ENCODE measurements around the gene KCNJ2.

KCNJ2 gene

GRCh38 chr17:70206361-70207010, 37.2 kb downstream of the KCNJ2 start:
- no peak for DNase-seq

DNA sequence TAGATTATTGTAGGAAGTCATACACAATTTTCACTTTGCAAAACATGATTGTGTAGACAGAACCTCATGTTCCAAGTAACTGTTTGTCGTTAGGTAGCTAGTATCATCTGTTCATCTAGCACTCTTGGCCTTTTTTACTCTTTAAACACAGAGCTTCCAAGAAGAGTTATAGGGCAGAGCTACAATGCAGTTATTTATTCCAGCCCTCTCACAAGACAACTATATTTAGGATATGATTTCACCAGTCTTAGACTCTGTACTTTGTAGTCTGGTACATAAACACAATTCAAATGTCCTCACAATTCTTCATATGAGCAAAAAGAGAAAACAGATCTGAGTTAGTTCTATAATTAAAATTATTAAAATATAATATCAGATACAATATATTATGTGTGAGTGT, 37.9 kb downstream of the KCNJ2 start:
- DNase-seq: no peak

- DNase-seq: no peak
Observed at GRCh38 chr17:70208080-70208794, 38.9 kb downstream of the KCNJ2 start.

- DNase-seq: no peak
Observed at GRCh38 chr17:70208825-70209555, 39.7 kb downstream of the KCNJ2 start.

DNA sequence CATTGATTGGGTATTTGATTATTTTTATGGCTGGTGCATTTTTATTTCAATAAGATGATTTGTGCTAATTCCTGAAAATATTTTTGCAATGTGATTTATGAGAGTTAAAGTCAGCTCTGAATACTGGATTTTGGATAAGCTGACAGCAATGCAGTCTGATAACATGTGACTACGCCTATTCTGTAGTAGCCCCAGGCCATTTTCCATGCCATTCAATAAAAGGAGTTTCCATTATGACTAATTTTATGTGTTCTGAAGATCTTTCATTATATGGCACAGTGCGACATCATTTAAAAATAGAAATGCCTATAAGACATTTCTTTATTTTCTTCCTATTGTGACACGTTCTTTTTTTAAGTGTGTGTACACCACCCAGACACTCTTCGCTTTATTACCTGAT, 46.3 kb downstream of the KCNJ2 start:
- no peak for DNase-seq

GRCh38 chr17:70217571-70217970, 48.2 kb downstream of the KCNJ2 start:
- no peak for DNase-seq

DNA sequence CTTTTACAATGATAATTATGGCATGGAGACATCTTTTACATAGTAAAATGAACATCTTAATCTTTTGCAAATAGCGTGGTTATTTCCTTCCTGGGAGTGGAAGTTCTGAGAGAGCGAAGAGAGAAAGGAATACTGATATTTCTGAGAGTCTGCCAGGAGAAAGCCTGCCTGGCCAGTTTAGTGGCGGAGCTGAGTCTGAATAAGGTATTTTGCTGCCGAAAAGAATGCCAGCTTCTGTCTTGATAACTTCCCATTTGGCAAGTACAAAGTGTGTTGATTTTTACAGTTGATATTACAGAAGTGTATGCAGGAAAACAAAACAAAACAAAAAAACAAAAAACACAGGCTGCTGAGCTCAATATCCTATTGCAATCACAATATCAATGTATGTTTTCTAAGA, 55.9 kb downstream of the KCNJ2 start:
- no peak for DNase-seq

All from activated CD4-positive, alpha-beta T cell treated with anti-CD3 and anti-CD28 coated beads, Interleukin-2, amount 50 U/mL, for 48 hours (primary cell).